HG03342 (cell line): ENCODE measurements around the gene MTMR8.
"Not testable (repeated sequence)": the region's sequence is repeated elsewhere in the genome, so short reads cannot be mapped to it uniquely, and the experiment has no call there.

Source experiments
- ATAC-seq: cut with Tn5 transposase; IDR thresholded peaks from one replicate; pipeline ENCODE4 v1.9.1; 2021; ENCODE audit warnings: mild to moderate bottlenecking, moderate library complexity; ENCODE audit not compliant: unreplicated experiment

The MTMR8 gene

GRCh38 chrX:64394874-64395567 lies at the start of gene MTMR8:
Gene MTMR8 (minus strand): TSS chrX:64395452. CDS start chrX:64395363, 89 bp downstream.
- peak; percentile 94 for ATAC-seq

GRCh38 chrX:64439551-64439950 lies 44.3 kb upstream of the MTMR8 start:
- ATAC-seq, result no peak

GRCh38 chrX:64437665-64438064 lies 42.4 kb upstream of the MTMR8 start:
- no peak for ATAC-seq

GRCh38 chrX:64437218-64437617 lies 42.0 kb upstream of the MTMR8 start:
- no peak for ATAC-seq

- ATAC-seq, result no peak
These were observed 33.1 kb upstream of the MTMR8 start for GRCh38 chrX:64428371-64428770.

- ATAC-seq, result peak; percentile 88
These were observed 32.5 kb upstream of the MTMR8 start for GRCh38 chrX:64427787-64428186.

- no peak for ATAC-seq
These were observed 32.0 kb upstream of the MTMR8 start for GRCh38 chrX:64427281-64427680.

- ATAC-seq, result not testable (repeated sequence)
These were observed 14.5 kb upstream of the MTMR8 start for GRCh38 chrX:64409730-64410129.

GRCh38 chrX:64398088-64398487 lies 2.8 kb upstream of the MTMR8 start:
- ATAC-seq, result no peak

- peak; percentile 13 for ATAC-seq
These were observed 297 bp upstream of the MTMR8 start for GRCh38 chrX:64395568-64395929.

GRCh38 chrX:64394059-64394873 lies 986 bp downstream of the MTMR8 start:
- ATAC-seq, result peak; percentile 17

GRCh38 chrX:64389489-64389888 lies 5.8 kb downstream of the MTMR8 start:
- ATAC-seq, result no peak

GRCh38 chrX:64380789-64381188 lies 14.5 kb downstream of the MTMR8 start:
- ATAC-seq, result not testable (repeated sequence)

GRCh38 chrX:64379924-64380323 lies 15.3 kb downstream of the MTMR8 start:
- ATAC-seq, result no peak

- ATAC-seq, result no peak
These were observed 17.5 kb downstream of the MTMR8 start for GRCh38 chrX:64377753-64378152.

GRCh38 chrX:64352081-64352480 lies 43.2 kb downstream of the MTMR8 start:
- no peak for ATAC-seq

GRCh38 chrX:64350521-64350920 lies 44.7 kb downstream of the MTMR8 start:
- ATAC-seq, result no peak

GRCh38 chrX:64350047-64350446 lies 45.2 kb downstream of the MTMR8 start:
- ATAC-seq, result no peak

GRCh38 chrX:64342811-64343210 lies 52.4 kb downstream of the MTMR8 start:
- ATAC-seq, result no peak

GRCh38 chrX:64338296-64338695 lies 57.0 kb downstream of the MTMR8 start:
- ATAC-seq, result no peak

- ATAC-seq, result no peak
These were observed 60.8 kb downstream of the MTMR8 start for GRCh38 chrX:64334467-64334866.

GRCh38 chrX:64330284-64330683 lies 65.0 kb downstream of the MTMR8 start:
- no peak for ATAC-seq
